GM12865 (cell line): ENCODE data around the gene ARHGAP44.

Source experiments
- DNase-seq: peaks from one replicate; pipeline ENCODE4 v3.0.0; 2010; ENCODE audit warnings: low read depth
- H3K4me3 ChIP-seq: 2 replicates; pipeline ENCODE4 v1.5.1; 2011; ENCODE audit warnings: mild to moderate bottlenecking, low read depth, low read length, control low read depth
- TF ChIP-seq, protein P1 (sequence below): IDR thresholded peaks from 2 replicates; pipeline ENCODE4 v1.5.1; 2011; ENCODE audit warnings: low read length, control low read depth, low read depth, inconsistent platforms; ENCODE audit not compliant: insufficient read depth; ENCODE audit errors: missing control alignments

The ARHGAP44 gene

DNA sequence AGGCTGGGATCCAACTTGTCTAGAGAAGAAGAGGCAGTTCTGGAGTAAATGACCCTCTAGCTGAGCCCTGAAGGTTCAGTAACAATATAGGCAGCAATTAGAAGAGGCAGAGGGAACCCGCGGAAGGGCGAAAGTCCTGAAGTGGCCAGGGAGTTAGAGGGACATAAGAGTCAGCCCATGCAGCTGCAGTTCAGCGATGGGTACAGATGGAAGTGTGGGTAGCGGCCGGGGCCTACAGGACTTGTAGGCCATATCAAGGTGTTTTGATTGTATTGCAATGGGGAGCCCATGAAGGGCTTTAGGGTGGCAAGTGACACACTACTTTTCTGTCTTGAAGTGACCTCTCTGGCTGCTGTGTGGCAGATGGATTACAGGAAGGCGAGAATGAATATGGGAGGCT, 225.5 kb downstream of the ARHGAP44 start:
- no peak overlapping the region for H3K4me3 ChIP-seq
- DNase-seq, result no peak

DNA sequence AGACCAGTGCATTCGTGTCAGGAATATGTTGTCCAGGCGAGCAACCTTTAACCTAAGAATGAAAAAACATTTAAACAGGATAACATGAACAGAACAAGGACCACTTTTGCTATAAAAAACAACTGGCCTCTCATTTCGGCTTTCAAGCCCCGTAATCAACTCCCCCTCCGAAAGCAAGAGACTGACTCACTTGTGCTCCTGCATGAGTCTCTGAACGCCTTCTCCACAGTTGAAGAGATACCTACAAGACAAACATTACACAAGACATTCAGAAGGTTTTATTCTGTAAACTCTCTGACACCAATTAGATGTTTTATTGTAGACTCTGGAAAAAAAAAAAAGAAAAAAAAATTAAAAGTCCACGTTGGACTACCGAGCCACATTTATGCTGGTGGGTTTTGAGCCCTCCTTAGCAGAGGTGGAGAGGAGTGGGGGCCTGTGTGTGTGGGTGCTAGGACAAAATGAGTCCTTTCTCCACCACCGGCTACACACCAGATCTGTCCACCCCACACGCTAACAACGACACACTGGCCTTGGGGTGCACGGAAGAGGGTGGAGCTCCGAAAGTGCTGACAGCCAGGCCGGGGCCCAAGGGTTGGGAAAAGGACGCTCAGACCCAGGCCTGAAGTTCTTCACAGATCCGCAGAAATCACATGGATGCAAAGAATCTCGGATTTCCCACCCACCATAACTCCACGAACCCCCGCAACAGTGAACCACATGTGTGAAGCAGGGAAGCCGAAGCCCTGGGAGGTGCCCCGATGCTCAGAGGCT, 227.8 kb downstream of the ARHGAP44 start:
- DNase-seq, result peak; percentile 15
- TF ChIP-seq, protein P1, sequence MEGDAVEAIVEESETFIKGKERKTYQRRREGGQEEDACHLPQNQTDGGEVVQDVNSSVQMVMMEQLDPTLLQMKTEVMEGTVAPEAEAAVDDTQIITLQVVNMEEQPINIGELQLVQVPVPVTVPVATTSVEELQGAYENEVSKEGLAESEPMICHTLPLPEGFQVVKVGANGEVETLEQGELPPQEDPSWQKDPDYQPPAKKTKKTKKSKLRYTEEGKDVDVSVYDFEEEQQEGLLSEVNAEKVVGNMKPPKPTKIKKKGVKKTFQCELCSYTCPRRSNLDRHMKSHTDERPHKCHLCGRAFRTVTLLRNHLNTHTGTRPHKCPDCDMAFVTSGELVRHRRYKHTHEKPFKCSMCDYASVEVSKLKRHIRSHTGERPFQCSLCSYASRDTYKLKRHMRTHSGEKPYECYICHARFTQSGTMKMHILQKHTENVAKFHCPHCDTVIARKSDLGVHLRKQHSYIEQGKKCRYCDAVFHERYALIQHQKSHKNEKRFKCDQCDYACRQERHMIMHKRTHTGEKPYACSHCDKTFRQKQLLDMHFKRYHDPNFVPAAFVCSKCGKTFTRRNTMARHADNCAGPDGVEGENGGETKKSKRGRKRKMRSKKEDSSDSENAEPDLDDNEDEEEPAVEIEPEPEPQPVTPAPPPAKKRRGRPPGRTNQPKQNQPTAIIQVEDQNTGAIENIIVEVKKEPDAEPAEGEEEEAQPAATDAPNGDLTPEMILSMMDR, result no peak
- peak overlapping the region; percentile 68 for H3K4me3 ChIP-seq

More for the DNA sequence above, 225.5 kb downstream of the ARHGAP44 start:
- TF ChIP-seq, protein P1, result no peak

DNA sequence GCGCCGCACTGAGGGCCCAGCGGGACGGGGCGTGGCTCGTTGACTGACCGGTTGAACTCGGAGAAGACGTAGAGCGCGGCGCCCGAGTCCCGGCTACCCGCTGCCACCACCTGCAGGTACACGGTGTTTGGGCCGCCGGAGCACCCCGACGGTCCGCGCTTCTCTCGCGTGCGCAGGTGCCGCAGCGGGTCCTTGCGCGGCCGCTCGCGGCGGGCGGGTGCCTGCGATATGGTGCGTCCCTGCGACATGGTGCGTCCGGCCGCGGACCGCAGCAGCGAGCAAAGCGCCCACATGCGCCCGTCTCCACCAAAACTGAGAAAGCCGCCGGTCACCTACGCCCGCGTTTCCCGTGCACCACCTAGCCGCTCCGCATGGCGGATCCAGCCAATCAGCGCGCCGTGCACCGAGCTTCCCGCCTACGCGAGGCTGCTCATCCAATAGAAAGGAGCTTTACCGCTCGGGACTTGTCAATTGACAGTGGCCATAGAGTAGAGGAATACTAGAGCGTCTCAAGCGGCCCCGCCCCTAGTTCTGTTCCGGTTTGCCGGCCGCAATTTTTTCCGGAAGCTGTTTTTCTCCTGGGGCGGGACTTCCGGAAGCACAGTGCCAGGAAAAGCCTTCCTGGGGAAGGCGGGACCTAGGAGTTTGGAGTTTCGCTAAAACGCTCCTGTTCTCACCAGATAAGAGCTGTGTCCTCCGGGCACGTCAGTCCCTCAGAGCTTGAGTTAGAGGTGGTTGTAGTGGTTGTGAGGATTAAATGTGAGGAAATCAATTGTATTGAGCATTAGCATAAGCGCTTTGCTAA, 228.6 kb downstream of the ARHGAP44 start, which contains the start of gene ELAC2:
Gene ELAC2, minus strand, starts transcription at position 373 of the 805 bp plus-strand sequence. Its CDS starts 80 bp downstream, at position 293.
- TF ChIP-seq, protein P1, result no peak
- DNase-seq, result peak; percentile 99
- H3K4me3 ChIP-seq, result peak within 1 kb of the TSS; percentile 68

DNA sequence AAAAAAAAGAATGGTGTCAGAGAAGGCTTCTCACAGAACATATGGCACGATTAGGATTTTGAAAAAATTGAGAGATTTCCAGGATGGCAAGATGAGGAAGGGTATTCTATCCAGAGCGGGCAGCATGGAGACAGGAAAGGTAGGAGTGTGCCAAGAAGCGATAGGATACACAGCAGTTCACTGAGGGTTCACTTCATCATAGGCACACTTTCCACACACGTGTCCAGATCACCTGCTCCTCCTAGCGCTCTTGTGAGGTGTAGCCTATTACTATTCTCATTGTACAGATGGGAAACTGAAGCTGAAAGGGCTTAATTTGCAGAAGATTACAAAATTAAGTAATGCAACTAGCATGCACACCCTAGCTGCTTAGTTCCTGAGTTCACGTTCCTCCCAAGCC, 234.7 kb downstream of the ARHGAP44 start:
- TF ChIP-seq, protein P1, result no peak
- no peak for DNase-seq
- no peak overlapping the region for H3K4me3 ChIP-seq

DNA sequence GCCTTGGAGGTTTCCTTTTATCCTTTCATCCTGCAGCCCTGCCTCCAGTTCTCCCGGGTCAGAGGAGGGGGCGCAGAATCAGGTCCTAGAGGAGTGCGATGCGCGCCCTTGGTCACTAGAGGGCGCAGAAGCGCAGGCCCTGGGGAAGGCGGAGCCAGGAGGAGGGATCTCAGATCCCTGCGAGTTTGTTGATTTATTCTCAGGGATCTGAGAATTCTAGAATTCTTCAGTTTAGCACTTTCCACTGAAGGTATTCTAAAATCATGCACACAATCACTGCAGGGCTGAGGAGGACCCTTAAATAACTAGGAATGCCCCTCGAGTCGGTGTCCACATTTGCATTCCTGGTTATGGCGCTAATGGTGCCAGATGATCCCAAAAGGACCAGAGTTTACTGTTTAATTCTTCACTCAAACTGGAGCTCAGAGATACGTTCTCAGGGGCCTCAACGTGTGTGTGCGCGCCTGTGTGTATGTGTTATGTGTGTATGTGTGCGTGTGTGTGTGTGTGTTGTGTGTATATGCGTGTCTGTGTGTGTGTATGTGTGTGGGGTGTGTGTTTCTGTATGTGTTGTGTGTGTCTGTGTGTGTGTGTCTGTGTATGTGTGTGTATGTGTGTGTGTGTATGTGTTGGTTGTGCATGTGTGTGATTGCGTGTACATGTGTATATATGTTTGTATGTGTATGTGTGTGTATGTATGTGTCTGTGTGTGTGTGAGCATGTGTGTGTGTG, 235.4 kb downstream of the ARHGAP44 start:
- H3K4me3 ChIP-seq, result peak overlapping the region; percentile 40
- peak; percentile 65 for DNase-seq

DNA sequence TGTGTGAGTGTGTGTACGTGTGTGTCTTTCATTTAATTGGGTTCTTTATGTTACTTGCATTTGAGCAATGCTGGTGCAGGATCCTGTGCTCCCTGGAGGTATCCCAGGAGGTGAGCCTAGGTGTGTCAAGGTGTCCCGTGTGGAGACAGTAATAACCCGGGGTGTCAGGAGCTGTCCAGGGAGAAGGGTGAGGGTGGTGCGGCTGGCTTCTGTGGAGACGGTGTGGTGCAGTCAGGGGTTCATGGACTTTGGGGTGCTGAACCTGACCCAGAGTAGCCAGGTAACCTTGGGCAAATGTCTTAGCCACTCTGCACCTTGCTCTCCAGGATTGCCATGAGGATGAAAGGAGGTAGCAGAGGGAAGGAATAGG, 235.9 kb downstream of the ARHGAP44 start:
- no peak for DNase-seq
- TF ChIP-seq, protein P1, result no peak
- no peak overlapping the region for H3K4me3 ChIP-seq

More for the DNA sequence above, 235.4 kb downstream of the ARHGAP44 start:
- TF ChIP-seq, protein P1, result peak; percentile 98
